Aorta (tissue), 5 donors: Measurements from ENCODE around the gene PPP1R3G. TPM values are rescaled to one million over a fixed set of nuclear protein-coding genes. Genes with fewer than 3 reads are reported as not detected.

Source experiments
- ATAC-seq: fragments of 200-7000 bp; cut with Tn5 transposase; one replicate; pipeline ENCODE4 v1.9.1; 2022; ENCODE audit warnings: moderate library complexity; ENCODE audit not compliant: low FRiP score
- DNase-seq, 2 donors: peaks; one replicate each; pipeline ENCODE4 v3.0.0-alpha.2; 2020
- H3K27ac ChIP-seq, 2 donors: one replicate each; pipeline ENCODE4 v1.5.1; 2013; ENCODE audit warnings: low read length in 2 of 2, mild to moderate bottlenecking in 2 of 2, moderate library complexity in 2 of 2, control low read depth in 1 of 2, inconsistent platforms in 1 of 2, low read depth in 1 of 2
- H3K27me3 ChIP-seq, 2 donors: one replicate each; pipeline ENCODE4 v1.6.1; 2013; ENCODE audit warnings: control low read depth in 1 of 2, low read length in 1 of 2, mild to moderate bottlenecking in 1 of 2, moderate library complexity in 1 of 2; ENCODE audit not compliant: insufficient read depth in 2 of 2, control insufficient read depth in 1 of 2
- H3K36me3 ChIP-seq, 2 donors: one replicate each; pipeline ENCODE4 v1.6.1; 2013; ENCODE audit warnings: control low read depth in 1 of 2, low read length in 1 of 2, mild to moderate bottlenecking in 1 of 2; ENCODE audit not compliant: insufficient read depth in 2 of 2, control insufficient read depth in 1 of 2
- H3K4me1 ChIP-seq, 2 donors: one replicate each; pipeline ENCODE4 v1.6.1; 2013; ENCODE audit warnings: low read length in 2 of 2, control low read depth in 1 of 2, mild to moderate bottlenecking in 1 of 2, moderate library complexity in 1 of 2; ENCODE audit not compliant: insufficient read depth in 2 of 2, control insufficient read depth in 1 of 2
- H3K4me3 ChIP-seq, 2 donors: one replicate each; pipeline ENCODE4 v1.5.1; 2013; ENCODE audit warnings: low read length in 2 of 2, control low read depth in 1 of 2, mild to moderate bottlenecking in 1 of 2
- H3K9me3 ChIP-seq: one replicate; pipeline ENCODE4 v1.6.1; 2013; ENCODE audit warnings: mild to moderate bottlenecking, low read length; ENCODE audit not compliant: control insufficient read depth
- WGBS, 2 donors: extraction: QIAGEN DNeasy Blood & Tissue Kit; methylation state at CpG; one replicate each; pipeline ENCODE4 v1.1.7; 2013; 5-methylcytosine and 5-hydroxymethylcytosine counted together
- intact Hi-C, 2 donors: fragments of 100-400 bp; cut with DNase I; formaldehyde crosslinking; loops; one replicate each; pipeline versions ENCODE4 v1.14.2 to v1.15.0; 2022
- polyA plus RNA-seq, 2 donors: library from polyadenylated mRNA; stranded (reverse); fragments of 200-250 nt; gene quantifications; one replicate each; pipeline ENCODE4 v1.2.3, GENCODE V29; 2013
- total RNA-seq, 2 donors: library from RNA; stranded (reverse); fragmentation: NEBNext Ultra II Directional; extraction: Animal tissue kit (Norgen Biotek cat#: 25700); gene quantifications; one replicate each; pipeline ENCODE4 v1.2.1, GENCODE V29; 2021
- donor health status: healthy with polysubstance abuse.
- donor health status: Bipolar disorder and iron deficiency.
- donor health status: DM: no; HTN: no; CAD: no.
- donor health status: DM: no; HTN: no; CAD: no.
- donor health status: DM: yes; HTN: yes; CAD: no.

Gene PPP1R3G
- total and polyA plus RNA-seq, 4 donors, result 0.41 to 5.3 (median 1.2) TPM

DNA sequence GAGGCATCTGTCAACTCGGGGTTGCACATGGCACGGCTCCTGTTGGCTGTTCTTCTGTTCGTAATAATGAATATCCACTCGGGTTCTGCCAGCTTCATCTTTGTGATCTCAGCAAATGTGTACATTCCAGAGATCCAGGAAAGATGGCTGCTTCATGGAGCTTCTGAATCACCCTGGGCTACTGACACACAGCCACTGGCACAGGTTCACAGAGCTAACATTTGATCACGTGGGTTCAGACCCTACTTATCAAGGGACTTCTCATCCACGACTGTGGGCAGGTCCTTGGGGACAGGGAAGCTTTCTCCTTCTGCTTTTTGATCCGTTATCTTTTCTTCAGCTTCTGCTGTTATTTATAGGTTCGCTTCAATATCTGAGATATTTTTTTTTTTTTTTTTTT is 18.1 kb downstream of the PPP1R3G start:
- no peak for DNase-seq
- WGBS, 2 donors, result 82 to 87% methylated on average over 8 of the region's 8 CpGs
- Histone ChIP-seq H3K27me3 (no peaks in the 10 kb centered on the region), H3K36me3 (no peaks in the 10 kb centered on the region), H3K27ac (no peak overlapping the region), H3K4me1 (no peaks in the 10 kb centered on the region), H3K4me3 (no peak overlapping the region), H3K9me3 (peaks cover 2% of the 10 kb centered on the region)
- ATAC-seq, result no peak
- intact Hi-C loops, result no loop called here

GRCh38 chr6:5104667-5105066 is 19.5 kb downstream of the PPP1R3G start:
- Histone ChIP-seq H3K4me3 (no peak overlapping the region), H3K27ac (no peak overlapping the region), H3K9me3 (peaks cover 2% of the 10 kb centered on the region), H3K36me3 (no peaks in the 10 kb centered on the region), H3K4me1 (no peaks in the 10 kb centered on the region), H3K27me3 (no peaks in the 10 kb centered on the region)
- WGBS, 2 donors, result 85 to 88% methylated on average over 6 of the region's 6 CpGs
- no peak for DNase-seq
- ATAC-seq, result no peak
- intact Hi-C loops, result no loop called here

GRCh38 chr6:5105146-5105545 is 20.0 kb downstream of the PPP1R3G start:
- Histone ChIP-seq H3K4me3 (no peak overlapping the region), H3K4me1 (no peaks in the 10 kb centered on the region), H3K27ac (no peak overlapping the region), H3K27me3 (no peaks in the 10 kb centered on the region), H3K36me3 (no peaks in the 10 kb centered on the region), H3K9me3 (peaks cover 2% of the 10 kb centered on the region)
- intact Hi-C loops, result no loop called here
- 96 to 98% methylated on average over 10 of the region's 10 CpGs for WGBS, 2 donors
- no peak for ATAC-seq
- no peak for DNase-seq

- 94 to 95% methylated on average over 10 of the region's 10 CpGs for WGBS, 2 donors
- no peak for DNase-seq
- no peaks in the 10 kb centered on the region for H3K36me3 ChIP-seq
- H3K9me3 ChIP-seq, result peaks cover 2% of the 10 kb centered on the region
- H3K4me3 ChIP-seq, result no peak overlapping the region
- no peaks in the 10 kb centered on the region for H3K4me1 ChIP-seq
- intact Hi-C loops, result no loop called here
- ATAC-seq, result no peak
- no peaks in the 10 kb centered on the region for H3K27me3 ChIP-seq
- no peak overlapping the region for H3K27ac ChIP-seq
These were observed 22.2 kb downstream of the PPP1R3G start for GRCh38 chr6:5107341-5107740.

- Histone ChIP-seq H3K4me3 (no peak overlapping the region), H3K27me3 (no peaks in the 10 kb centered on the region), H3K4me1 (no peaks in the 10 kb centered on the region), H3K9me3 (peaks cover 2% of the 10 kb centered on the region), H3K36me3 (no peaks in the 10 kb centered on the region), H3K27ac (no peak overlapping the region)
- 65 to 69% methylated on average over 9 of the region's 9 CpGs for WGBS, 2 donors
- ATAC-seq, result no peak
- intact Hi-C loops, result no loop called here
- no peak for DNase-seq
These were observed 22.9 kb downstream of the PPP1R3G start for GRCh38 chr6:5108068-5108467.

DNA sequence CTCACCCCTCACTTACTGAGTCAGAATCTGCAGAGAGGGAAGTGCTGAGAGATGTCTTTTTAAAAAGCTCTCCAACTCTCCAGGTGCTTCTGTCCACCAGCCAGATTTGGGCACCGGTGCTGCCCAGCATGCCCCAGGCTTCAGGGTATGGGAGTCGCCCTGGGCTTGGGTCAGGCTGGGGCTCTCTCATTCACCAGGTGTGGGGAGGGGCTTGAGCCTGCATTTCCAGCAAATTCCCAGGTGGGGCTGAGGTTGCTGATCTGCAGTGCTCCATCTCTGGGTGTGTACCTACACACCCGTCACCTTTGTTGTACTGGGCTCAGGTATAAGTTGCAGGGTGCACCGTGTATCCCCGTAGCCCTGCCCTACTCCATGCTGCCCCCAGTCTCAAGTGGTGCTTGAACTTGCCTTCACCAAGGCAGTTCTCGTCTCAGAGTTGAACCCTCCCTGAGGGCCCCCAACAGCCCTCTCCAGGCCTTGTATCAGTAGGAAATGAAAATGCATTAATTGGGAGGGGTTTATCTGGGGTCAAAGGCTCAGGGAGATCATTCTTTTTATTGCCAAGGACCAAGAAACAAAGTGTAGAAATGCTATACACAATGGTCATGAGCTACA is 23.5 kb downstream of the PPP1R3G start:
- no peaks in the 10 kb centered on the region for H3K27me3 ChIP-seq
- H3K4me3 ChIP-seq, result no peak overlapping the region
- DNase-seq, result no peak
- intact Hi-C loops, result no loop called here
- H3K9me3 ChIP-seq, result peaks cover 2% of the 10 kb centered on the region
- no peak overlapping the region for H3K27ac ChIP-seq
- WGBS, 2 donors, result 92 to 98% methylated on average over 6 of the region's 6 CpGs
- no peaks in the 10 kb centered on the region for H3K36me3 ChIP-seq
- no peaks in the 10 kb centered on the region for H3K4me1 ChIP-seq
- ATAC-seq, result no peak

DNA sequence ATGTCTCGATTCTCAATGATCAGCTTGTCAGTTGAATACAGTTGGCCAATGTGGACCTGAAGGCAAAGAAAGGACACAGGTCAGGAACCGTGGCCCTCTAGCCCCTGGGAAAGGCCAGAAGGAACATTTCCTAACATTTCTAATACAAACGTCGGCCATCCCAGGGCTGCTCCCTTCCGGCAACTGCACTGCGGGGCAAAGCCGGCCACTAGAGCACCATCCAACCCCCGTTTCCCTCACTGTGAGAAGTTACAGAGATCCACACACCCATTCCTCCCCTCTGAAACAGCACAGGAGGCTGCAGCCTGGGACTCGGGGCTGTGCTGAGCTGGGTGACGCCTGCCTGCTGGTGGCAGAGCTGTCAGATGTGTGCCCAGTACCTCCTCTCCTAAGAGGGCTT is 24.3 kb downstream of the PPP1R3G start:
- Histone ChIP-seq H3K4me1 (no peaks in the 10 kb centered on the region), H3K4me3 (no peak overlapping the region), H3K36me3 (no peaks in the 10 kb centered on the region), H3K27ac (no peak overlapping the region), H3K27me3 (no peaks in the 10 kb centered on the region), H3K9me3 (peaks cover 2% of the 10 kb centered on the region)
- intact Hi-C loops, result no loop called here
- WGBS, 2 donors, result 90 to 93% methylated on average over 10 of the region's 10 CpGs
- ATAC-seq (no peak), DNase-seq (no peak)

- no peaks in the 10 kb centered on the region for H3K36me3 ChIP-seq
- WGBS, 2 donors, result 90 to 91% methylated on average over 16 of the region's 16 CpGs
- ATAC-seq, result no peak
- no peaks in the 10 kb centered on the region for H3K27me3 ChIP-seq
- no peaks in the 10 kb centered on the region for H3K4me1 ChIP-seq
- intact Hi-C loops, result no loop called here
- H3K27ac ChIP-seq, result no peak overlapping the region
- no peak overlapping the region for H3K4me3 ChIP-seq
- DNase-seq, result no peak
- H3K9me3 ChIP-seq, result peaks cover 2% of the 10 kb centered on the region
These were observed 25.1 kb downstream of the PPP1R3G start for GRCh38 chr6:5110246-5110645.

- WGBS, 2 donors, result 95 to 96% methylated on average over 7 of the region's 7 CpGs
- no peak for DNase-seq
- intact Hi-C loops, result no loop called here
- Histone ChIP-seq H3K27me3 (no peaks in the 10 kb centered on the region), H3K4me3 (no peak overlapping the region), H3K4me1 (no peaks in the 10 kb centered on the region), H3K36me3 (no peaks in the 10 kb centered on the region), H3K9me3 (no peaks in the 10 kb centered on the region), H3K27ac (no peak overlapping the region)
- no peak for ATAC-seq
These were observed 26.5 kb downstream of the PPP1R3G start for GRCh38 chr6:5111626-5112025.
